CD14-positive monocyte (primary cell): ENCODE results near the gene ZFP91. TPM values are rescaled to one million over a fixed set of nuclear protein-coding genes. Genes with fewer than 3 reads are reported as not detected.

ENCODE experiments used
- DNase-seq, 3 donors: peaks; one replicate each; pipeline ENCODE4 v3.0.0-alpha.2; 2011 to 2022
- H2AFZ ChIP-seq: 2 replicates; pipeline ENCODE4 v1.6.0; 2012; ENCODE audit warnings: mild to moderate bottlenecking, low read depth, low read length, inconsistent platforms; ENCODE audit not compliant: insufficient read depth, poor library complexity, severe bottlenecking
- H3K27ac ChIP-seq, 2 donors: 1 replicate in 1 of 2; 2 replicates in 1 of 2; pipeline ENCODE4 v1.5.1; 2012 to 2013; ENCODE audit warnings: low read length in 2 of 2, control low read depth in 1 of 2, inconsistent platforms in 1 of 2, low read depth in 1 of 2, mild to moderate bottlenecking in 1 of 2
- H3K27me3 ChIP-seq, 2 donors: one replicate each; pipeline versions ENCODE4 v1.6.0 to v1.6.1; 2011 to 2013; ENCODE audit warnings: low read length in 2 of 2; ENCODE audit not compliant: control insufficient read depth in 2 of 2, insufficient read depth in 2 of 2
- H3K36me3 ChIP-seq, 2 donors: replicated peaks in 1 of 2; 1 replicate in 1 of 2; 2 replicates in 1 of 2; pipeline versions ENCODE4 v1.5.1 to v1.6.1; 2012 to 2013; ENCODE audit warnings: low read length in 2 of 2, control low read depth in 1 of 2, inconsistent platforms in 1 of 2, mild to moderate bottlenecking in 1 of 2; ENCODE audit not compliant: insufficient read depth in 2 of 2, control insufficient read depth in 1 of 2
- H3K4me1 ChIP-seq, 2 donors: 1 replicate in 1 of 2; 2 replicates in 1 of 2; pipeline versions ENCODE4 v1.5.1 to v1.6.1; 2012 to 2013; ENCODE audit warnings: low read length in 2 of 2, control low read depth in 1 of 2, inconsistent platforms in 1 of 2, mild to moderate bottlenecking in 1 of 2, moderate library complexity in 1 of 2; ENCODE audit not compliant: insufficient read depth in 2 of 2, control insufficient read depth in 1 of 2
- H3K4me2 ChIP-seq: replicated peaks from 2 replicates; pipeline ENCODE3; 2012; ENCODE audit warnings: low read length, moderate library complexity, mild to moderate bottlenecking; ENCODE audit not compliant: poor library complexity, severe bottlenecking; ENCODE audit errors: extremely low read depth
- H3K4me3 ChIP-seq, 3 experiments: fragments of 200-600 bp in 1 of 3; sonication (generic) in 1 of 3; replicated peaks in 1 of 3; 1 replicate in 2 of 3; 2 replicates in 1 of 3; pipeline ENCODE4 v1.5.1; 2011 to 2013; ENCODE audit warnings: low read length in 3 of 3, mild to moderate bottlenecking in 3 of 3, control low read depth in 2 of 3, low read depth in 2 of 3, inconsistent platforms in 1 of 3, moderate library complexity in 1 of 3
- H3K79me2 ChIP-seq: 2 replicates; pipeline ENCODE4 v1.6.0; 2012; ENCODE audit warnings: mild to moderate bottlenecking, control low read depth, inconsistent platforms, low read length, moderate library complexity; ENCODE audit not compliant: insufficient read depth
- H3K9ac ChIP-seq: 2 replicates; pipeline ENCODE4 v1.6.0; 2017; ENCODE audit warnings: low read length, mild to moderate bottlenecking; ENCODE audit not compliant: insufficient read depth, poor library complexity, severe bottlenecking
- H3K9me3 ChIP-seq, 2 donors: replicated peaks in 1 of 2; 1 replicate in 1 of 2; 2 replicates in 1 of 2; pipeline versions ENCODE4 v1.5.1 to v1.6.1; 2012 to 2013; ENCODE audit warnings: low read length in 2 of 2, control low read depth in 1 of 2; ENCODE audit not compliant: control insufficient read depth in 1 of 2, insufficient read depth in 1 of 2
- H4K20me1 ChIP-seq: 2 replicates; pipeline ENCODE4 v1.6.0; 2012; ENCODE audit warnings: mild to moderate bottlenecking, low read length, control low read depth, moderate library complexity; ENCODE audit not compliant: insufficient read depth
- H3K27ac Mint-ChIP-seq, 7 donors: one replicate each; pipeline ENCODE4 v1.8.0; 2020; ENCODE audit warnings: mild to moderate bottlenecking in 7 of 7, mixed read lengths in 7 of 7, moderate library complexity in 6 of 7, inconsistent platforms in 2 of 7
- H3K27me3 Mint-ChIP-seq, 3 donors: one replicate each; pipeline ENCODE4 v1.8.0; 2021 to 2022; ENCODE audit warnings: low read depth in 3 of 3, mild to moderate bottlenecking in 3 of 3, mixed read lengths in 3 of 3, moderate library complexity in 3 of 3, inconsistent platforms in 1 of 3
- H3K36me3 Mint-ChIP-seq, 2 donors: one replicate each; pipeline ENCODE4 v1.8.0; 2020; ENCODE audit warnings: mixed read lengths in 2 of 2, inconsistent platforms in 1 of 2, mild to moderate bottlenecking in 1 of 2
- H3K4me1 Mint-ChIP-seq: one replicate; pipeline ENCODE4 v1.8.0; 2020; ENCODE audit warnings: mild to moderate bottlenecking, mixed read lengths
- H3K4me3 Mint-ChIP-seq, 2 donors: one replicate each; pipeline ENCODE4 v1.8.0; 2020; ENCODE audit warnings: mild to moderate bottlenecking in 2 of 2, mixed read lengths in 2 of 2, moderate library complexity in 1 of 2
- H3K9me3 Mint-ChIP-seq, 7 donors: one replicate each; pipeline ENCODE4 v1.8.0; 2020 to 2022; ENCODE audit warnings: mixed read lengths in 7 of 7, mild to moderate bottlenecking in 6 of 7, moderate library complexity in 6 of 7, inconsistent platforms in 2 of 7
- CTCF ChIP-seq: fragments of 200-600 bp; IDR thresholded peaks from one replicate; pipeline ENCODE4 v1.8.0; 2022; ENCODE audit warnings: antibody characterized with exemption, mild to moderate bottlenecking
- WGBS: methylation state at CpG from one replicate; pipeline ENCODE4 v1.1.5; 2013; ENCODE audit warnings: missing lambda C conversion rate; ENCODE audit not compliant: insufficient coverage; 5-methylcytosine and 5-hydroxymethylcytosine counted together
- intact Hi-C, 2 donors: fragments of 100-400 bp; cut with micrococcal nuclease; formaldehyde crosslinking; loops; one replicate each; pipeline versions ENCODE4 v1.15.0 to v1.15.1; 2023
- polyA plus RNA-seq, 3 donors: library from polyadenylated mRNA; depleted of rRNA in 1 of 3; unstranded in 2 of 3; stranded (reverse) in 1 of 3; fragments of 300-500 nt in 2 of 3; fragments of >200 nt in 1 of 3; fragmentation: Illumina TruSeq in 2 of 3; gene quantifications; 1 replicate in 2 of 3; 2 replicates in 1 of 3; pipeline ENCODE4 v1.2.3, GENCODE V29; 2012 to 2021

ZFP91 gene
- polyA plus RNA-seq, 3 donors: 8.0 to 15.8 (median 8.3) TPM

DNA sequence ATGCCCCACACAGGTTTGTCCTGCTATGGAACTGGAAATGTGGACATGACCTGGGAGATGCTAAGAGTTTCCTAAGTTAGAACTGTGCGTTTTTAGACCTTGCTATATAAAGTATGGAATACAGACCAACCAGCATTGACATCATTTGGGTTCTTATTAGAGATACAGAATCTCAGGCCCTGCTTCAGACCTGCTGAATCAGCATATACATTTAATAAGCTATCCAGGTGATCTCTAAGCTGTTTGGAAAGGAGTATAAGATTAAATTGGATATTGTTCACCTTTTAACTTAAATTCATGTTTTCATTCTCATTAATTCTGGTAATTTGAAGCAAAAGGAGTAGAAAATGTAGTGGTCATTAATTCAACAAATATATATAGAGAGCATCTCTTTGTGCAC lies 36.7 kb downstream of the ZFP91 start:
- TF ChIP-seq CTCF: no peak

GRCh38 chr11:58616594-58616993 lies 37.7 kb downstream of the ZFP91 start:
- H3K4me1 ChIP-seq: no peaks in the 10 kb centered on the region
- 100% methylated on average over 1 of the region's 4 CpGs for WGBS
- no peaks in the 10 kb centered on the region for H3K79me2 ChIP-seq
- no peak overlapping the region for H3K4me3 ChIP-seq
- TF ChIP-seq CTCF: no peak
- no peaks in the 10 kb centered on the region for H3K4me1 Mint-ChIP-seq
- H4K20me1 ChIP-seq: peaks cover 14% of the 10 kb centered on the region
- H3K9me3 ChIP-seq: no peaks in the 10 kb centered on the region
- no peak overlapping the region for H2AFZ ChIP-seq
- H3K9me3 Mint-ChIP-seq: peaks cover 0 to 2% (median 0%) of the 10 kb centered on the region in 7 donors
- DNase-seq: no peak
- intact Hi-C loops: loop anchor here in 1 of 2 donors (10.0 kb wide), 1 partner anchor 72 kb away; no protein-coding TSS in a partner anchor
- H3K27me3 Mint-ChIP-seq: no peaks in the 10 kb centered on the region
- no peak overlapping the region for H3K9ac ChIP-seq
- H3K4me3 Mint-ChIP-seq: no peak overlapping the region
- H3K36me3 ChIP-seq: peaks cover 99 to 100% of the 10 kb centered on the region in 2 donors
- H3K27ac Mint-ChIP-seq: no peak overlapping the region
- no peak overlapping the region for H3K4me2 ChIP-seq
- H3K36me3 Mint-ChIP-seq: peaks cover 79 to 83% of the 10 kb centered on the region in 2 donors
- no peak overlapping the region for H3K27ac ChIP-seq
- no peaks in the 10 kb centered on the region for H3K27me3 ChIP-seq

More for the DNA sequence above, 36.7 kb downstream of the ZFP91 start:
- Histone ChIP-seq H3K27me3 (no peaks in the 10 kb centered on the region), H3K27ac (no peak overlapping the region), H3K9ac (no peak overlapping the region), H3K79me2 (peaks cover 6% of the 10 kb centered on the region), H3K9me3 (no peaks in the 10 kb centered on the region), H2AFZ (no peak overlapping the region), H3K36me3 (peaks cover 100% of the 10 kb centered on the region in 2 donors), H3K4me1 (no peaks in the 10 kb centered on the region), H3K4me3 (no peak overlapping the region), H4K20me1 (peaks cover 20% of the 10 kb centered on the region), H3K4me2 (no peak overlapping the region)
- no CpG with 5 or more reads among the region's 1 CpG for WGBS
- H3K36me3 Mint-ChIP-seq: peaks cover 89 to 92% of the 10 kb centered on the region in 2 donors
- H3K9me3 Mint-ChIP-seq: peaks cover 0 to 3% (median 0%) of the 10 kb centered on the region in 7 donors
- no peak overlapping the region for H3K27ac Mint-ChIP-seq
- no peaks in the 10 kb centered on the region for H3K4me1 Mint-ChIP-seq
- H3K27me3 Mint-ChIP-seq: no peaks in the 10 kb centered on the region
- intact Hi-C loops: loop anchor here in 1 of 2 donors (10.0 kb wide), 1 partner anchor 71 kb away; no protein-coding TSS in a partner anchor
- DNase-seq: no peak
- H3K4me3 Mint-ChIP-seq: no peak overlapping the region
